WTC11 (cell line): Measurements from ENCODE around the gene SMAD3. TPM values are rescaled to one million over a fixed set of nuclear protein-coding genes. Genes with fewer than 3 reads are reported as not detected.

ENCODE experiments used
- ATAC-seq: fragments of 200-7000 bp; cut with Tn5 transposase; 2 replicates; pipeline ENCODE4 v1.10.0; 2021; ENCODE audit warnings: mild to moderate bottlenecking, moderate library complexity
- CTCF ChIA-PET: fragments of 300-600 bp; sonication (Branson Sonifier 250); formaldehyde crosslinking; loops from one replicate; lab custom pipeline; 2021; ENCODE audit warnings: antibody characterized with exemption; lab: Charles Lee
- POLR2A ChIA-PET: fragments of 350-600 bp; sonication (Branson Sonifier 250); formaldehyde crosslinking; loops from one replicate; lab custom pipeline; 2021; ENCODE audit warnings: antibody characterized with exemption; lab: Charles Lee
- DNase-seq: peaks from one replicate; pipeline ENCODE4 v3.0.0; 2021; ENCODE audit warnings: low spot score
- H3K27ac Mint-ChIP-seq: 2 replicates; pipeline ENCODE4 v1.8.0; 2021; ENCODE audit warnings: mixed read lengths
- H3K27me3 Mint-ChIP-seq: 2 replicates; pipeline ENCODE4 v1.8.0; 2021; ENCODE audit warnings: low read depth, mild to moderate bottlenecking, moderate library complexity, mixed read lengths
- H3K36me3 Mint-ChIP-seq: 2 replicates; pipeline ENCODE4 v1.8.0; 2021; ENCODE audit warnings: mixed read lengths
- H3K4me1 Mint-ChIP-seq: 2 replicates; pipeline ENCODE4 v1.8.0; 2022; ENCODE audit warnings: mixed read lengths
- H3K4me3 Mint-ChIP-seq: 2 replicates; pipeline ENCODE4 v1.8.0; 2021; ENCODE audit warnings: mild to moderate bottlenecking, moderate library complexity, mixed read lengths
- H3K9me3 Mint-ChIP-seq: 2 replicates; pipeline ENCODE4 v1.8.0; 2021; ENCODE audit warnings: mixed read lengths
- ELF4 ChIP-seq: sonication (generic); formaldehyde crosslinking; IDR thresholded peaks from 2 replicates; pipeline ENCODE4 v1.8.1; 2022; ENCODE audit warnings: low read depth, mild to moderate bottlenecking, moderate library complexity, missing genetic modification reagents
- EMX1 ChIP-seq: fragments of 250-450 bp; sonication (Bioruptor Pico); IDR thresholded peaks from 2 replicates; pipeline ENCODE4 v1.8.0; 2021; ENCODE audit warnings: mild to moderate bottlenecking
- ETV6 ChIP-seq: sonication (generic); formaldehyde crosslinking; IDR thresholded peaks from 2 replicates; pipeline ENCODE4 v1.8.1; 2022; ENCODE audit warnings: mild to moderate bottlenecking, missing genetic modification reagents
- JUN ChIP-seq: sonication (generic); formaldehyde crosslinking; IDR thresholded peaks from 2 replicates; pipeline ENCODE4 v1.8.0; 2023; ENCODE audit warnings: mild to moderate bottlenecking, missing genetic modification reagents
- NFYB ChIP-seq: sonication (generic); formaldehyde crosslinking; conservative IDR thresholded peaks from 2 replicates; pipeline ENCODE4 v1.8.0; 2022; ENCODE audit warnings: low read depth, missing genetic modification reagents
- RORB ChIP-seq: fragments of 250-450 bp; sonication (Bioruptor Pico); IDR thresholded peaks from 2 replicates; pipeline ENCODE4 v1.9.0; 2021; ENCODE audit warnings: mild to moderate bottlenecking
- SMAD3 ChIP-seq: sonication (generic); formaldehyde crosslinking; IDR thresholded peaks from 2 replicates; pipeline ENCODE4 v1.8.0; 2022; ENCODE audit warnings: missing genetic modification reagents, mild to moderate bottlenecking, borderline replicate concordance
- TCF7 ChIP-seq: sonication (generic); formaldehyde crosslinking; IDR thresholded peaks from 2 replicates; pipeline ENCODE4 v1.8.0; 2022; ENCODE audit warnings: mild to moderate bottlenecking, low read depth, missing genetic modification reagents, moderate library complexity
- TEAD1 ChIP-seq: sonication (generic); formaldehyde crosslinking; IDR thresholded peaks from 2 replicates; pipeline ENCODE4 v1.8.0; 2022; ENCODE audit warnings: mild to moderate bottlenecking, missing genetic modification reagents
- TEAD4 ChIP-seq: sonication (generic); formaldehyde crosslinking; IDR thresholded peaks from 2 replicates; pipeline ENCODE4 v1.8.0; 2022; ENCODE audit warnings: mild to moderate bottlenecking, missing genetic modification reagents
- ZNF138 ChIP-seq: sonication (generic); formaldehyde crosslinking; conservative IDR thresholded peaks from 2 replicates; pipeline ENCODE4 v1.8.1; 2022; ENCODE audit warnings: mild to moderate bottlenecking, moderate library complexity, missing genetic modification reagents
- ZNF416 ChIP-seq: fragments of 250-450 bp; sonication (Bioruptor Pico); IDR thresholded peaks from 2 replicates; pipeline ENCODE4 v1.9.0; 2021; ENCODE audit warnings: mild to moderate bottlenecking, inconsistent platforms
- total RNA-seq: library from RNA; stranded (reverse); gene quantifications from 3 replicates; pipeline ENCODE4 v1.2.3, GENCODE V29; 2021
- TF ChIP-seq, protein P1 (sequence below): fragments of 250-450 bp; sonication (Bioruptor Pico); IDR thresholded peaks from 2 replicates; pipeline ENCODE4 v1.9.0; 2021; ENCODE audit warnings: mild to moderate bottlenecking, borderline replicate concordance
- TF ChIP-seq, protein P2 (sequence below): sonication (generic); formaldehyde crosslinking; IDR thresholded peaks from 2 replicates; pipeline ENCODE4 v1.8.1; 2023; ENCODE audit warnings: mild to moderate bottlenecking, missing genetic modification reagents, moderate library complexity
- TF ChIP-seq, protein P3 (sequence below): sonication (generic); formaldehyde crosslinking; IDR thresholded peaks from 2 replicates; pipeline ENCODE4 v1.8.0; 2022; ENCODE audit warnings: mild to moderate bottlenecking, missing genetic modification reagents
- TF ChIP-seq, protein P4 (sequence below): fragments of 250-450 bp; sonication (Bioruptor Pico); IDR thresholded peaks from 2 replicates; pipeline ENCODE4 v1.9.0; 2021; ENCODE audit warnings: moderate library complexity, mild to moderate bottlenecking, inconsistent platforms, borderline replicate concordance
- TF ChIP-seq, protein P5 (sequence below): sonication (generic); formaldehyde crosslinking; IDR thresholded peaks from 2 replicates; pipeline ENCODE4 v1.8.0; 2023; ENCODE audit warnings: missing genetic modification reagents

SMAD3 gene
- total RNA-seq, 1 experiment from 2014 or later = 34.6 TPM

DNA sequence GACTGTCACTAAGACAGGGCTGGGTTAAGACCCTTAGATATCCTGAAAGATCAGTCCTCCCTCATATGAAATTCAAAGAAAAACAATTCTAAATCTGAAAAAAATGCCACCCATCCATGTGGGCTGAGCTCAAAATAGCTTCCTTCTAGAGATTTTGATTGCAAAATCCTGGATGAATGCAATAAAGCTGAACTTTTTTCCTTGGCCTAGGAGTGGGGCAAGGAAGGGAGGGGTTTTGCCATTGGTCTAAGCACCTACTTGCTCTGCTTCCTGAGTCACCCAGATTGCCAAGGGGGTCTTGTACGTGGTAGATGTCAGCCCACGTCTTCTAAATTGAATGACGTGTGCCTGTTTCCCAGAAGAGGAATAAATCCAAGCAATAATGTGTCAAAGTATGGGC is 15.3 kb upstream of the SMAD3 start (continued):
- TF ChIP-seq, protein P1, sequence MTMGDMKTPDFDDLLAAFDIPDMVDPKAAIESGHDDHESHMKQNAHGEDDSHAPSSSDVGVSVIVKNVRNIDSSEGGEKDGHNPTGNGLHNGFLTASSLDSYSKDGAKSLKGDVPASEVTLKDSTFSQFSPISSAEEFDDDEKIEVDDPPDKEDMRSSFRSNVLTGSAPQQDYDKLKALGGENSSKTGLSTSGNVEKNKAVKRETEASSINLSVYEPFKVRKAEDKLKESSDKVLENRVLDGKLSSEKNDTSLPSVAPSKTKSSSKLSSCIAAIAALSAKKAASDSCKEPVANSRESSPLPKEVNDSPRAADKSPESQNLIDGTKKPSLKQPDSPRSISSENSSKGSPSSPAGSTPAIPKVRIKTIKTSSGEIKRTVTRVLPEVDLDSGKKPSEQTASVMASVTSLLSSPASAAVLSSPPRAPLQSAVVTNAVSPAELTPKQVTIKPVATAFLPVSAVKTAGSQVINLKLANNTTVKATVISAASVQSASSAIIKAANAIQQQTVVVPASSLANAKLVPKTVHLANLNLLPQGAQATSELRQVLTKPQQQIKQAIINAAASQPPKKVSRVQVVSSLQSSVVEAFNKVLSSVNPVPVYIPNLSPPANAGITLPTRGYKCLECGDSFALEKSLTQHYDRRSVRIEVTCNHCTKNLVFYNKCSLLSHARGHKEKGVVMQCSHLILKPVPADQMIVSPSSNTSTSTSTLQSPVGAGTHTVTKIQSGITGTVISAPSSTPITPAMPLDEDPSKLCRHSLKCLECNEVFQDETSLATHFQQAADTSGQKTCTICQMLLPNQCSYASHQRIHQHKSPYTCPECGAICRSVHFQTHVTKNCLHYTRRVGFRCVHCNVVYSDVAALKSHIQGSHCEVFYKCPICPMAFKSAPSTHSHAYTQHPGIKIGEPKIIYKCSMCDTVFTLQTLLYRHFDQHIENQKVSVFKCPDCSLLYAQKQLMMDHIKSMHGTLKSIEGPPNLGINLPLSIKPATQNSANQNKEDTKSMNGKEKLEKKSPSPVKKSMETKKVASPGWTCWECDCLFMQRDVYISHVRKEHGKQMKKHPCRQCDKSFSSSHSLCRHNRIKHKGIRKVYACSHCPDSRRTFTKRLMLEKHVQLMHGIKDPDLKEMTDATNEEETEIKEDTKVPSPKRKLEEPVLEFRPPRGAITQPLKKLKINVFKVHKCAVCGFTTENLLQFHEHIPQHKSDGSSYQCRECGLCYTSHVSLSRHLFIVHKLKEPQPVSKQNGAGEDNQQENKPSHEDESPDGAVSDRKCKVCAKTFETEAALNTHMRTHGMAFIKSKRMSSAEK = no peak
- TF ChIP-seq, protein P2, sequence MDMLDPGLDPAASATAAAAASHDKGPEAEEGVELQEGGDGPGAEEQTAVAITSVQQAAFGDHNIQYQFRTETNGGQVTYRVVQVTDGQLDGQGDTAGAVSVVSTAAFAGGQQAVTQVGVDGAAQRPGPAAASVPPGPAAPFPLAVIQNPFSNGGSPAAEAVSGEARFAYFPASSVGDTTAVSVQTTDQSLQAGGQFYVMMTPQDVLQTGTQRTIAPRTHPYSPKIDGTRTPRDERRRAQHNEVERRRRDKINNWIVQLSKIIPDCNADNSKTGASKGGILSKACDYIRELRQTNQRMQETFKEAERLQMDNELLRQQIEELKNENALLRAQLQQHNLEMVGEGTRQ = no peak
- TF ChIP-seq JUN (no peak), RORB (CRISPR knock-in tag) (no peak), NFYB (CRISPR knock-in tag) (no peak), ZNF416 (CRISPR knock-in tag) (no peak), EMX1 (CRISPR knock-in tag) (no peak), TEAD1 (CRISPR knock-in tag) (no peak)
- TF ChIP-seq, protein P3, sequence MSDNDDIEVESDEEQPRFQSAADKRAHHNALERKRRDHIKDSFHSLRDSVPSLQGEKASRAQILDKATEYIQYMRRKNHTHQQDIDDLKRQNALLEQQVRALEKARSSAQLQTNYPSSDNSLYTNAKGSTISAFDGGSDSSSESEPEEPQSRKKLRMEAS = no peak

DNA sequence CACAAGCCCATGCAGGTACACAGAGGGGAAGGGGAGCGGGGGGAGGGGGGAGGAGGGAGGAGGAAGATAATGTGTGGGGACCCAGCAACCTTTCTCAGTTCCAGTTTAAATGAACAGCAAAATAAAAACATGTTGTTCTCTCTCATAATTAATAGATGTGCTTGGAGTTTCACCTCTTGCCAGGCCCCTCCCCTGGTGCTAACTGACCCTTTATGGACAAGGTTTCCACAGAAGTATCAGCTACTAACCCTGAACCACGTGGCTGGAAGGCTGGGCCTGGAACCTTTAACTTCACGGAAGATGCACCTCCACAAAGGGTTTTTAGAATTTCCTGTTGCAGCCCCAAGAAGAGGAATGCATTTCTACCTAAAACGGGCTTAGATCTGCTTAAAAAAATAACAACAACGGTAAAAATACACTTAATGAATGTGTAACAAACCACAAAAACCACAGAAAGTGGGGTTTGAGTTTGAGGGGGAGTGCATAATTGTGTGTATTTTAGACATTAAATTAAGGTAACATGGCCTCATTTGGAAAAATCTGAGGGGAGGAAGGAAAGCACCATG is 14.8 kb upstream of the SMAD3 start:
- no peak for TF ChIP-seq TEAD4 (CRISPR knock-in tag)
- TF ChIP-seq, protein P4, sequence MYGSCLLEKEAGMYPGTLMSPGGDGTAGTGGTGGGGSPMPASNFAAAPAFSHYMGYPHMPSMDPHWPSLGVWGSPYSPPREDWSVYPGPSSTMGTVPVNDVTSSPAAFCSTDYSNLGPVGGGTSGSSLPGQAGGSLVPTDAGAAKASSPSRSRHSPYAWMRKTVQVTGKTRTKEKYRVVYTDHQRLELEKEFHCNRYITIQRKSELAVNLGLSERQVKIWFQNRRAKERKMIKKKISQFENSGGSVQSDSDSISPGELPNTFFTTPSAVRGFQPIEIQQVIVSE (CRISPR knock-in tag) = no peak
- TF ChIP-seq, all 79 proteins: peak for 0
- ChIA-PET CTCF (no interaction called here), POLR2A (no interaction called here)
- no peaks in the 10 kb centered on the region for H3K36me3 Mint-ChIP-seq
- peaks cover 16% of the 10 kb centered on the region for H3K4me1 Mint-ChIP-seq
- H3K4me3 Mint-ChIP-seq = no peak overlapping the region
- ATAC-seq = no peak
- no peaks in the 10 kb centered on the region for H3K27me3 Mint-ChIP-seq
- no peaks in the 10 kb centered on the region for H3K9me3 Mint-ChIP-seq
- DNase-seq = no peak
- no peak overlapping the region for H3K27ac Mint-ChIP-seq

DNA sequence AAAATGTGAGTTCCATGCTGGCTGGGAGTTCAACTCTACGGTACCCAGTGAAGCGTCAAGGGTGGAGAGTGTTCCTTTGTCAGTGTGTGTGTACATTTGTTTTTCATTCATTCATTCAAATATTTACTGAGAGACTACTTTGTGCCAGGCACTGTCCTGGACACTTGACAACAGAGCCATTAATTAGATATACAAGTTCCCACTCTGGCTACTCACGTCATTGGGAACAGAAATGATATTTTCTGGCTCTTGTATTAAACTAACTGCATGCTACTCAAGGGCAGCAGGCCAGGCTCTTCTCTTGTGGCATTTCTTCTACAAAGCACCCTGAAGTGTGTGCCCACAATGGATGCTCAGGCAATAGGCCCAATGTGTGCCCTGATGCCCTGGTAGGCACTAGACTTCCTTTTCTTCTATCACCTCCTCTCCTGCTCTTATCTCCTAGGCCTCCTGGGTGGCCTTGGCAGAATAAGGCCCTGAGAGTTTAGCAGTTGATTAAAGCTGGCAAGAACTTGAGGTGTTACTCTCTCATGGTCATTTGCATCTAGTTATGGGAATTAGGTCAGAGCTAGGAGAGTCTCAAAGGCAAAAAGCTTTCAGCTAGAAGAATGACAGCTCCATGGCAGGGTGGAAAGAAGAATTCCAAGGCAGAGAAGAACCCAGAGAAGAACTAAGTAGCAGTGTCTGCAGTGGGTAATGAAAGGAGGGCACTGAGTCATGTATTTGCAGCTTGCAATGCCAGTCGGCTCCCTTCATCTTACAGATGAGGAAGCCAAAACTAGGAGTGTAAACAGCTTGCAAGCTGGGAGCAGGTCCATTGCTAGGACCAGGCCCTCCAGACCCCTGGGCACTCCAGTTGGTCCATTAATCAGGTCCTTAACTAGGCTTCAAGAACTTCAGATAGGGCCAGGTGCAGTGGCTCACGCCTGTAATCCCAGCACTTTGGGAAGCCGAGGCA is 14.0 kb upstream of the SMAD3 start:
- Mint-ChIP-seq H3K4me1 (peaks cover 16% of the 10 kb centered on the region), H3K4me3 (no peak overlapping the region), H3K27me3 (no peaks in the 10 kb centered on the region), H3K36me3 (no peaks in the 10 kb centered on the region), H3K27ac (no peak overlapping the region), H3K9me3 (no peaks in the 10 kb centered on the region)
- ATAC-seq = no peak
- CTCF ChIA-PET = no interaction called here
- no peak for DNase-seq
- TF ChIP-seq SMAD3 = no peak
- TF ChIP-seq, protein P5, sequence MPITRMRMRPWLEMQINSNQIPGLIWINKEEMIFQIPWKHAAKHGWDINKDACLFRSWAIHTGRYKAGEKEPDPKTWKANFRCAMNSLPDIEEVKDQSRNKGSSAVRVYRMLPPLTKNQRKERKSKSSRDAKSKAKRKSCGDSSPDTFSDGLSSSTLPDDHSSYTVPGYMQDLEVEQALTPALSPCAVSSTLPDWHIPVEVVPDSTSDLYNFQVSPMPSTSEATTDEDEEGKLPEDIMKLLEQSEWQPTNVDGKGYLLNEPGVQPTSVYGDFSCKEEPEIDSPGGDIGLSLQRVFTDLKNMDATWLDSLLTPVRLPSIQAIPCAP = no peak
- no peak for TF ChIP-seq ZNF138 (CRISPR knock-in tag)
- TF ChIP-seq ELF4 = no peak
- no peak for TF ChIP-seq EMX1 (CRISPR knock-in tag)
- TF ChIP-seq ETV6 = no peak
- no peak for TF ChIP-seq TCF7 (CRISPR knock-in tag)
- POLR2A ChIA-PET = no interaction called here
